HepG2 (cell line): ENCODE data around the gene ESRRB. TPM values are rescaled to one million over a fixed set of nuclear protein-coding genes. Genes with fewer than 3 reads are reported as not detected.

Experiments
- ELF1 ChIP-seq: sonication (generic); formaldehyde crosslinking; IDR thresholded peaks from 2 replicates; pipeline ENCODE4 v1.4.0; 2020; ENCODE audit warnings: missing genetic modification reagents
- GABPB1 ChIP-seq: IDR thresholded peaks from 2 replicates; pipeline ENCODE4 v1.6.1; 2016; ENCODE audit warnings: mild to moderate bottlenecking, missing genetic modification reagents, moderate library complexity, missing compliant biosample characterization
- HNF4A ChIP-seq: sonication (generic); formaldehyde crosslinking; IDR thresholded peaks from 2 replicates; pipeline ENCODE4 v1.4.0; 2020; ENCODE audit warnings: missing genetic modification reagents
- HNF4G ChIP-seq, 2 experiments: sonication (generic) in 1 of 2; formaldehyde crosslinking in 1 of 2; IDR thresholded peaks; 2 replicates each; pipeline versions ENCODE4 v1.4.0 to v1.6.1; 2011 to 2020; ENCODE audit warnings: borderline replicate concordance in 2 of 2, low read depth in 2 of 2, mild to moderate bottlenecking in 2 of 2, low read length in 1 of 2, missing genetic modification reagents in 1 of 2, moderate library complexity in 1 of 2
- HNRNPL ChIP-seq: fragments of 200-400 bp; formaldehyde crosslinking; IDR thresholded peaks from 2 replicates; pipeline ENCODE4 v1.6.1; 2017; ENCODE audit warnings: mild to moderate bottlenecking, low read depth, low read length
- KDM6A ChIP-seq: IDR thresholded peaks from 2 replicates; pipeline ENCODE4 v1.6.1; 2016; ENCODE audit warnings: low read depth
- NR2F1 ChIP-seq, 2 experiments: fragments of 450-650 bp in 1 of 2; formaldehyde crosslinking in 1 of 2; IDR thresholded peaks; 2 replicates each; pipeline versions ENCODE4 v1.5.0 to v1.6.1; 2016 to 2020; ENCODE audit warnings: mild to moderate bottlenecking in 1 of 2, missing compliant biosample characterization in 1 of 2, missing genetic modification reagents in 1 of 2, moderate library complexity in 1 of 2
- ZFX ChIP-seq: sonication (generic); formaldehyde crosslinking; IDR thresholded peaks from 2 replicates; pipeline ENCODE4 v1.4.0; 2020; ENCODE audit warnings: mild to moderate bottlenecking, low read depth, missing genetic modification reagents, moderate library complexity
- ZNF670 ChIP-seq: sonication (generic); formaldehyde crosslinking; IDR thresholded peaks from 2 replicates; pipeline ENCODE4 v1.8.0; 2022; ENCODE audit warnings: mild to moderate bottlenecking, missing genetic modification reagents, borderline replicate concordance
- ZNF746 ChIP-seq: sonication (generic); formaldehyde crosslinking; IDR thresholded peaks from 2 replicates; pipeline ENCODE4 v1.8.0; 2022; ENCODE audit warnings: mild to moderate bottlenecking, missing genetic modification reagents
- polyA plus RNA-seq, 8 experiments: library from polyadenylated mRNA; depleted of rRNA in 3 of 8; stranded (reverse) in 7 of 8; unstranded in 1 of 8; fragments of >200 nt; fragmentation: Illumina TruSeq in 4 of 8; extraction: Trizol in 4 of 8; gene quantifications; 2 replicates each; pipeline versions ENCODE4 v1.2.1 to v1.2.3, GENCODE V29; 2011 to 2016; ENCODE audit warnings: low read depth in 4 of 8, missing spikeins in 1 of 8, mixed read lengths in 1 of 8; ENCODE audit not compliant: insufficient read depth in 1 of 8
- total RNA-seq, 5 experiments: library from RNA; depleted of rRNA; stranded (reverse); fragments of >200 nt; fragmentation: Illumina TruSeq; extraction: Trizol; gene quantifications; 2 replicates each; pipeline ENCODE4 v1.2.3, GENCODE V29; 2016; ENCODE audit warnings: low read depth in 1 of 5
- TF ChIP-seq, protein P1 (sequence below): sonication (generic); formaldehyde crosslinking; IDR thresholded peaks from 2 replicates; pipeline ENCODE4 v1.4.0; 2020; ENCODE audit warnings: missing genetic modification reagents, low read depth, mild to moderate bottlenecking, borderline replicate concordance
- TF ChIP-seq, protein P2 (sequence below): sonication (generic); formaldehyde crosslinking; IDR thresholded peaks from 2 replicates; pipeline ENCODE4 v1.8.0; 2022; ENCODE audit warnings: mild to moderate bottlenecking, missing genetic modification reagents
- TF ChIP-seq, protein P3 (sequence below): IDR thresholded peaks from 2 replicates; pipeline ENCODE4 v1.4.0; 2020; ENCODE audit warnings: mild to moderate bottlenecking, missing genetic modification reagents
- TF ChIP-seq, protein P4 (sequence below): sonication (generic); formaldehyde crosslinking; conservative IDR thresholded peaks from 2 replicates; pipeline ENCODE4 v1.4.0; 2020; ENCODE audit warnings: mild to moderate bottlenecking, missing genetic modification reagents, moderate library complexity

ESRRB gene
- total and polyA plus RNA-seq, 2 of the 13 experiments (the other 11 are each of a cell fraction or from before 2014, with no cell fraction given), result 0.04 to 0.33 TPM

DNA sequence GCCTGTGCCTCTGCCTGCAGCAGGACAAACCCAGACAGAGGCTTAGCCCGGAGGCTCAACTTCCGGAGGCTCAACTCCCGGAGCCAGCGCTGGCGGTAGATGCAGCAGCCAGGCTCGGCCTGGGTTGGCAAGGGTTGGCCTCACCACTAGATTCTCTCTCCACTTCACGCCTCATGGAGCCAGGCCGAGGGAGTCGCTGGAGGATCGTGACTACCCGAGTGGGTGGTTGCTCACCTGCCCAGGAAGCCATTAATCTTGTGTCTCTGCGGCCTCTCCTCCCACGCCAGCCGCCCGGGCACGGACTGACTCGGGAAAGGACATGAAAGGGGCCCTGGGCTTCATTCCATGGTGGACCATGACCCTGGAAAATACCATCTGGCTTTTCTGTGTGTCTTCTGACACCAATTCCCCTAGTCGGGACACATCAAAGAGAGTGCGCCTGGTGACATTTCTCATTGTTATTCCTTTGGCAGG, 20.8 kb downstream of the ESRRB start (continued):
- TF ChIP-seq HNF4A (CRISPR knock-in tag) (peak; percentile 65), KDM6A (CRISPR knock-in tag) (peak; percentile 38; the same call in 1 of the 2 replicates), HNRNPL (peak; percentile 65; the same call in 1 of the 2 replicates), NR2F1 (CRISPR knock-in tag; IDR thresholded peaks at IDR 0.05) (0 out of 4 replicates have a peak, but pooled peaks of 1 of the 2 experiments have one; percentile 27), GABPB1 (peak; percentile 60; the same call in 1 of the 2 replicates), HNF4G (IDR thresholded peaks at IDR 0.05; ENCODE audit: borderline replicate concordance, low read depth, low read length) (peak; percentile 39; the same call in 1 of the 2 replicates), HNF4G (CRISPR knock-in tag; IDR thresholded peaks at IDR 0.05; ENCODE audit: borderline replicate concordance, low read depth) (no peak), ZFX (CRISPR knock-in tag) (peak; percentile 67), ZNF670 (CRISPR knock-in tag) (0 out of 2 replicates have a peak, but pooled peaks have one; percentile 35), ELF1 (CRISPR knock-in tag) (no peak), ZNF746 (CRISPR knock-in tag) (no peak)
- TF ChIP-seq, protein P1, sequence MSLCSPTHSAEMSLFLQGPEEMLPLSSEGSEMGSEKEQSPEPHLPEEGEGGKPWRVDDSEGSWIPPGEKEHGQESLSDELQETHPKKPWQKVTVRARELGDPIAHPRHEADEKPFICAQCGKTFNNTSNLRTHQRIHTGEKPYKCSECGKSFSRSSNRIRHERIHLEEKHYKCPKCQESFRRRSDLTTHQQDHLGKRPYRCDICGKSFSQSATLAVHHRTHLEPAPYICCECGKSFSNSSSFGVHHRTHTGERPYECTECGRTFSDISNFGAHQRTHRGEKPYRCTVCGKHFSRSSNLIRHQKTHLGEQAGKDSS (CRISPR knock-in tag), result 0 out of 2 replicates have a peak, but pooled peaks have one; percentile 39
- TF ChIP-seq, protein P2, sequence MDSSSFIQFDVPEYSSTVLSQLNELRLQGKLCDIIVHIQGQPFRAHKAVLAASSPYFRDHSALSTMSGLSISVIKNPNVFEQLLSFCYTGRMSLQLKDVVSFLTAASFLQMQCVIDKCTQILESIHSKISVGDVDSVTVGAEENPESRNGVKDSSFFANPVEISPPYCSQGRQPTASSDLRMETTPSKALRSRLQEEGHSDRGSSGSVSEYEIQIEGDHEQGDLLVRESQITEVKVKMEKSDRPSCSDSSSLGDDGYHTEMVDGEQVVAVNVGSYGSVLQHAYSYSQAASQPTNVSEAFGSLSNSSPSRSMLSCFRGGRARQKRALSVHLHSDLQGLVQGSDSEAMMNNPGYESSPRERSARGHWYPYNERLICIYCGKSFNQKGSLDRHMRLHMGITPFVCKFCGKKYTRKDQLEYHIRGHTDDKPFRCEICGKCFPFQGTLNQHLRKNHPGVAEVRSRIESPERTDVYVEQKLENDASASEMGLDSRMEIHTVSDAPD, result peak; percentile 86; the same call in 1 of the 2 replicates
- TF ChIP-seq, protein P3, sequence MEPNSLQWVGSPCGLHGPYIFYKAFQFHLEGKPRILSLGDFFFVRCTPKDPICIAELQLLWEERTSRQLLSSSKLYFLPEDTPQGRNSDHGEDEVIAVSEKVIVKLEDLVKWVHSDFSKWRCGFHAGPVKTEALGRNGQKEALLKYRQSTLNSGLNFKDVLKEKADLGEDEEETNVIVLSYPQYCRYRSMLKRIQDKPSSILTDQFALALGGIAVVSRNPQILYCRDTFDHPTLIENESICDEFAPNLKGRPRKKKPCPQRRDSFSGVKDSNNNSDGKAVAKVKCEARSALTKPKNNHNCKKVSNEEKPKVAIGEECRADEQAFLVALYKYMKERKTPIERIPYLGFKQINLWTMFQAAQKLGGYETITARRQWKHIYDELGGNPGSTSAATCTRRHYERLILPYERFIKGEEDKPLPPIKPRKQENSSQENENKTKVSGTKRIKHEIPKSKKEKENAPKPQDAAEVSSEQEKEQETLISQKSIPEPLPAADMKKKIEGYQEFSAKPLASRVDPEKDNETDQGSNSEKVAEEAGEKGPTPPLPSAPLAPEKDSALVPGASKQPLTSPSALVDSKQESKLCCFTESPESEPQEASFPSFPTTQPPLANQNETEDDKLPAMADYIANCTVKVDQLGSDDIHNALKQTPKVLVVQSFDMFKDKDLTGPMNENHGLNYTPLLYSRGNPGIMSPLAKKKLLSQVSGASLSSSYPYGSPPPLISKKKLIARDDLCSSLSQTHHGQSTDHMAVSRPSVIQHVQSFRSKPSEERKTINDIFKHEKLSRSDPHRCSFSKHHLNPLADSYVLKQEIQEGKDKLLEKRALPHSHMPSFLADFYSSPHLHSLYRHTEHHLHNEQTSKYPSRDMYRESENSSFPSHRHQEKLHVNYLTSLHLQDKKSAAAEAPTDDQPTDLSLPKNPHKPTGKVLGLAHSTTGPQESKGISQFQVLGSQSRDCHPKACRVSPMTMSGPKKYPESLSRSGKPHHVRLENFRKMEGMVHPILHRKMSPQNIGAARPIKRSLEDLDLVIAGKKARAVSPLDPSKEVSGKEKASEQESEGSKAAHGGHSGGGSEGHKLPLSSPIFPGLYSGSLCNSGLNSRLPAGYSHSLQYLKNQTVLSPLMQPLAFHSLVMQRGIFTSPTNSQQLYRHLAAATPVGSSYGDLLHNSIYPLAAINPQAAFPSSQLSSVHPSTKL, result peak; percentile 57; the same call in 1 of the 2 replicates
- TF ChIP-seq, protein P4, sequence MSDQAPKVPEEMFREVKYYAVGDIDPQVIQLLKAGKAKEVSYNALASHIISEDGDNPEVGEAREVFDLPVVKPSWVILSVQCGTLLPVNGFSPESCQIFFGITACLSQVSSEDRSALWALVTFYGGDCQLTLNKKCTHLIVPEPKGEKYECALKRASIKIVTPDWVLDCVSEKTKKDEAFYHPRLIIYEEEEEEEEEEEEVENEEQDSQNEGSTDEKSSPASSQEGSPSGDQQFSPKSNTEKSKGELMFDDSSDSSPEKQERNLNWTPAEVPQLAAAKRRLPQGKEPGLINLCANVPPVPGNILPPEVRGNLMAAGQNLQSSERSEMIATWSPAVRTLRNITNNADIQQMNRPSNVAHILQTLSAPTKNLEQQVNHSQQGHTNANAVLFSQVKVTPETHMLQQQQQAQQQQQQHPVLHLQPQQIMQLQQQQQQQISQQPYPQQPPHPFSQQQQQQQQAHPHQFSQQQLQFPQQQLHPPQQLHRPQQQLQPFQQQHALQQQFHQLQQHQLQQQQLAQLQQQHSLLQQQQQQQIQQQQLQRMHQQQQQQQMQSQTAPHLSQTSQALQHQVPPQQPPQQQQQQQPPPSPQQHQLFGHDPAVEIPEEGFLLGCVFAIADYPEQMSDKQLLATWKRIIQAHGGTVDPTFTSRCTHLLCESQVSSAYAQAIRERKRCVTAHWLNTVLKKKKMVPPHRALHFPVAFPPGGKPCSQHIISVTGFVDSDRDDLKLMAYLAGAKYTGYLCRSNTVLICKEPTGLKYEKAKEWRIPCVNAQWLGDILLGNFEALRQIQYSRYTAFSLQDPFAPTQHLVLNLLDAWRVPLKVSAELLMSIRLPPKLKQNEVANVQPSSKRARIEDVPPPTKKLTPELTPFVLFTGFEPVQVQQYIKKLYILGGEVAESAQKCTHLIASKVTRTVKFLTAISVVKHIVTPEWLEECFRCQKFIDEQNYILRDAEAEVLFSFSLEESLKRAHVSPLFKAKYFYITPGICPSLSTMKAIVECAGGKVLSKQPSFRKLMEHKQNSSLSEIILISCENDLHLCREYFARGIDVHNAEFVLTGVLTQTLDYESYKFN (CRISPR knock-in tag), result peak; percentile 74
